ENCODE data around the gene PXMP2. TPM values are rescaled to one million over a fixed set of nuclear protein-coding genes. Genes with fewer than 3 reads are reported as not detected.

The PXMP2 gene
- total and polyA plus RNA-seq, 2 of the 8 experiments (the other 6 are each of a cell fraction or from before 2014, with no cell fraction given), result 13.8 to 15.1 TPM

DNA sequence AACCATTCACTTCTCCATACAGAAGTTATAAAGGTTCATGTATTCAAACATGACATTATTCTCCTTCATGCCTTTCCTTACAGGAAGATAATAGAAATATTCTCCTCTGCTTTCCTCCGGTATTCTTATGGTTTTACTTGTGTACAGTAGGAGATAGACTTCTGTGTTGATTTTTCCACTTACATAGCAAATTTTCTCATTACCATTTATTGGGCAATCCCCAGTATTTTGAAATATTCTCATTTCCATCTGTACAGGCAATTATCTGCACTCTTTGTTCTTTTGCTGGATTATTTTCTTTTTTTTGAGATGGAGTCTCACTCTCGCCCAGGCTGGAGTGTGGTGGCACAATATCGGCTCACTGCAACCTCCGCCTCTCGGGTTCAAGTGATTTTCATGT is 11.0 kb downstream of the PXMP2 start:
- POLR2A ChIA-PET (ENCODE audit: partially characterized antibody), result interaction anchor here (1.0 to 1.3 kb wide), 3 partner anchors 9 to 42 kb away, joined by 4 to 5 read pairs (median 4); no protein-coding TSS in a partner anchor

More for the DNA sequence above, 11.0 kb downstream of the PXMP2 start:
- no peak for DNase-seq (ENCODE audit: low read depth in 1 of 2, low spot score in 2 of 2)
- no peak overlapping the region for H2AK5ac ChIP-seq (ENCODE audit: low read depth, low read length)
- no peak for FAIRE-seq
- H2BK120ac ChIP-seq (replicated peaks; ENCODE audit: low read depth, low read length), result no peak overlapping the region
- no peaks in the 10 kb centered on the region; a peak in 1 of 7 replicates for H3K4me1 ChIP-seq (replicated peaks in 1 of 4; ENCODE audit: control insufficient read depth in 3 of 4, insufficient read depth in 4 of 4, low read length in 3 of 4)
- H3K14ac ChIP-seq (ENCODE audit: insufficient read length), result no peak overlapping the region
- no peak overlapping the region for H2BK5ac ChIP-seq (ENCODE audit: low read depth, low read length)
- H4K5ac ChIP-seq (ENCODE audit: insufficient read length, low read depth, low read length), result no peak overlapping the region
- CTCF ChIA-PET (ENCODE audit: partially characterized antibody), result no interaction called here
- H2AFZ ChIP-seq (ENCODE audit: low read length), result no peak overlapping the region
- H3K36me3 ChIP-seq (ENCODE audit: control insufficient read depth in 2 of 4, insufficient read depth in 4 of 4, low read length in 3 of 4), result peaks cover 4 to 21% (median 14%) of the 10 kb centered on the region in 4 experiments; a peak in 5 of 8 replicates
- H3K79me2 ChIP-seq (ENCODE audit: control insufficient read depth in 1 of 2, insufficient read depth in 2 of 2, low read length in 2 of 2), result no peaks in the 10 kb centered on the region
- H3K18ac ChIP-seq (ENCODE audit: extremely low read depth, low read length), result no peak overlapping the region
- no peak overlapping the region for H3K9ac ChIP-seq (replicated peaks in 1 of 4; ENCODE audit: extremely low read depth in 1 of 4, low read depth in 3 of 4, low read length in 3 of 4)
- H3K9me3 ChIP-seq (ENCODE audit: insufficient read depth in 2 of 2, low read depth in 1 of 2, low read length in 1 of 2), result no peaks in the 10 kb centered on the region
- no peak overlapping the region for H2BK15ac ChIP-seq (ENCODE audit: low read length)
- H4K8ac ChIP-seq (ENCODE audit: extremely low read depth, insufficient read depth, low read length), result no peak overlapping the region
- no peak overlapping the region for H4K91ac ChIP-seq (replicated peaks; ENCODE audit: insufficient read length, low read length)
- H3K27ac ChIP-seq (ENCODE audit: low read depth, low read length), result no peak overlapping the region
- no peak overlapping the region for H3K23ac ChIP-seq (ENCODE audit: insufficient read length)
- H3K4ac ChIP-seq (replicated peaks; ENCODE audit: insufficient read length, low read depth, low read length), result no peak overlapping the region
- no peak for TF ChIP-seq BACH1 (IDR thresholded peaks at IDR 0.05; ENCODE audit: low read length)
- no peak for TF ChIP-seq NRF1 (IDR thresholded peaks at IDR 0.05; ENCODE audit: low read depth, low read length)
- no peak for TF ChIP-seq GABPA (IDR thresholded peaks at IDR 0.05; ENCODE audit: borderline replicate concordance, insufficient read depth, low read length)
- TF ChIP-seq TAF1 (IDR thresholded peaks at IDR 0.05; ENCODE audit: low read depth, low read length), result no peak
- TF ChIP-seq RFX5 (IDR thresholded peaks at IDR 0.05; ENCODE audit: borderline replicate concordance, low read depth, low read length), result no peak
- TF ChIP-seq TAF7 (optimal IDR thresholded peaks at IDR 0.05; ENCODE audit: borderline replicate concordance, low read depth, low read length), result no peak
- no peaks in the 10 kb centered on the region for H3K23me2 ChIP-seq (ENCODE audit: low read depth, low read length)
- H3K79me1 ChIP-seq (ENCODE audit: low read depth, low read length), result no peaks in the 10 kb centered on the region
- no peak overlapping the region for H3K4me2 ChIP-seq (ENCODE audit: insufficient read depth in 1 of 2, low read depth in 2 of 2, low read length in 2 of 2)
- no peaks in the 10 kb centered on the region for H3K27me3 ChIP-seq (replicated peaks in 1 of 4; ENCODE audit: control insufficient read depth in 3 of 4, extremely low read depth in 1 of 4, insufficient read depth in 3 of 4, low read length in 3 of 4)
- 80% methylated on average over 5 of the region's 5 CpGs; no CpG with 5 or more reads in 1 of the 2 experiments for WGBS, 2 experiments (ENCODE audit: extremely low coverage in 1 of 2, insufficient coverage in 1 of 2, insufficient read length in 1 of 2, insufficient replicate concordance in 2 of 2, low coverage in 1 of 2, low lambda C conversion rate in 2 of 2, missing lambda C conversion rate in 1 of 2)
- H3K56ac ChIP-seq (replicated peaks; ENCODE audit: insufficient read length, low read depth, low read length), result no peak overlapping the region
- no peak overlapping the region for H2BK20ac ChIP-seq (ENCODE audit: low read length)
- H3K4me3 ChIP-seq (ENCODE audit: extremely low read depth in 1 of 4, insufficient read depth in 2 of 4, low read depth in 3 of 4, low read length in 4 of 4), result no peak overlapping the region
- no peak overlapping the region for H2BK12ac ChIP-seq (ENCODE audit: low read depth, low read length)
- peaks cover 2 to 3% of the 10 kb centered on the region in 2 experiments for H4K20me1 ChIP-seq (replicated peaks in 1 of 2; ENCODE audit: control insufficient read depth in 1 of 2, insufficient read depth in 2 of 2, low read length in 2 of 2)
